SK-N-SH treated with all-trans-retinoic acid at 6 μM for 48 hours (cell line): ENCODE results near the gene SUSD4.
"Not testable (repeated sequence)": the region's sequence is repeated elsewhere in the genome, so short reads cannot be mapped to it uniquely, and the experiment has no call there.

Experiments used
- ARNTL ChIP-seq: fragments of 450-650 bp; formaldehyde crosslinking; IDR thresholded peaks from 2 replicates; pipeline ENCODE4 v1.5.0; 2020; ENCODE audit warnings: low read depth, mild to moderate bottlenecking, moderate library complexity, borderline replicate concordance
- BACH2 ChIP-seq: fragments of 250-450 bp; sonication (Bioruptor Pico); IDR thresholded peaks from 2 replicates; pipeline ENCODE4 v1.9.0; 2021; ENCODE audit warnings: mild to moderate bottlenecking, borderline replicate concordance
- CSDC2 ChIP-seq: fragments of 250-450 bp; sonication (Bioruptor Pico); IDR thresholded peaks from 2 replicates; pipeline ENCODE4 v1.5.0; 2020; ENCODE audit warnings: mild to moderate bottlenecking, moderate library complexity
- GLIS3 ChIP-seq: fragments of 250-450 bp; sonication (Bioruptor Pico); IDR thresholded peaks from 2 replicates; pipeline ENCODE4 v1.5.0; 2020; ENCODE audit warnings: mild to moderate bottlenecking, moderate library complexity
- ISL1 ChIP-seq: fragments of 250-450 bp; sonication (Bioruptor Pico); IDR thresholded peaks from 2 replicates; pipeline ENCODE4 v2.1.2; 2022; ENCODE audit warnings: mild to moderate bottlenecking, moderate library complexity
- OSR1 ChIP-seq: fragments of 250-450 bp; sonication (Bioruptor Pico); IDR thresholded peaks from 2 replicates; pipeline ENCODE4 v1.8.0; 2022; ENCODE audit warnings: moderate library complexity, mild to moderate bottlenecking, inconsistent platforms
- PPARA ChIP-seq: fragments of 250-450 bp; sonication (Bioruptor Pico); IDR thresholded peaks from 2 replicates; pipeline ENCODE4 v1.5.0; 2020; ENCODE audit warnings: mild to moderate bottlenecking, borderline replicate concordance
- RARB ChIP-seq: fragments of 250-450 bp; sonication (Bioruptor Pico); IDR thresholded peaks from 2 replicates; pipeline ENCODE4 v1.8.0; 2021; ENCODE audit warnings: mild to moderate bottlenecking, moderate library complexity
- ZFP3 ChIP-seq: fragments of 250-450 bp; sonication (Bioruptor Pico); IDR thresholded peaks from 2 replicates; pipeline ENCODE4 v1.5.0; 2020; ENCODE audit warnings: mild to moderate bottlenecking, moderate library complexity
- ZFP30 ChIP-seq: fragments of 450-650 bp; formaldehyde crosslinking; IDR thresholded peaks from 2 replicates; pipeline ENCODE4 v1.5.0; 2022; ENCODE audit warnings: mild to moderate bottlenecking, moderate library complexity
- ZNF565 ChIP-seq: fragments of 450-650 bp; formaldehyde crosslinking; conservative IDR thresholded peaks from 2 replicates; pipeline ENCODE4 v1.5.0; 2020; ENCODE audit warnings: low read depth, mild to moderate bottlenecking, moderate library complexity
- TF ChIP-seq, protein P1 (sequence below): fragments of 250-450 bp; sonication (Bioruptor Pico); IDR thresholded peaks from 2 replicates; pipeline ENCODE4 v1.8.0; 2020; ENCODE audit warnings: mild to moderate bottlenecking, moderate library complexity, borderline replicate concordance
- TF ChIP-seq, protein P2 (sequence below): fragments of 250-450 bp; sonication (Bioruptor Pico); IDR thresholded peaks from 2 replicates; pipeline ENCODE4 v1.5.0; 2020; ENCODE audit warnings: mild to moderate bottlenecking, moderate library complexity
- TF ChIP-seq, protein P3 (sequence below): fragments of 250-450 bp; sonication (Bioruptor Pico); IDR thresholded peaks from 2 replicates; pipeline ENCODE4 v1.5.1; 2021; ENCODE audit warnings: mild to moderate bottlenecking, moderate library complexity

DNA sequence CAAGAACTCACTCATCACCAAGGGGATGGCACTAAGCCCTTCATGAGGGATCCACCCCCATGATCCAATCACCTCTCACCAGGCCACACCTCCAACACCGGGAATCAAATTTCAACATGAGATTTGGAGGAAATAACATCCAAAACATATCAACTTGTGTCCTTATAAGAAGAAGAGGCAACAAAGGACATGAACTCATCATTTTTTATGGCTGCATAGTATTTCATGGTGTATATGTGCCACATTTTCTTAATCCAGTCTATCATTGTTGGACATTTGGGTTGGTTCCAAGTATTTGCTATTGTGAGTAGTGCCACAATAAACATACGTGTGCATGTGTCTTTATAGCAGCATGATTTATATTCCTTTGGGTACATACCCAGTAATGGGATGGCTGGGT lies 112.6 kb downstream of the SUSD4 start:
- TF ChIP-seq ZNF565; ZFP30 (CRISPR knock-in tag); GLIS3 (CRISPR knock-in tag); CSDC2 (CRISPR knock-in tag); RARB (CRISPR knock-in tag); BACH2; ISL1 (CRISPR knock-in tag); PPARA (CRISPR knock-in tag); OSR1; ARNTL; ZFP3 (CRISPR knock-in tag): not testable (repeated sequence)
- TF ChIP-seq, protein P1, sequence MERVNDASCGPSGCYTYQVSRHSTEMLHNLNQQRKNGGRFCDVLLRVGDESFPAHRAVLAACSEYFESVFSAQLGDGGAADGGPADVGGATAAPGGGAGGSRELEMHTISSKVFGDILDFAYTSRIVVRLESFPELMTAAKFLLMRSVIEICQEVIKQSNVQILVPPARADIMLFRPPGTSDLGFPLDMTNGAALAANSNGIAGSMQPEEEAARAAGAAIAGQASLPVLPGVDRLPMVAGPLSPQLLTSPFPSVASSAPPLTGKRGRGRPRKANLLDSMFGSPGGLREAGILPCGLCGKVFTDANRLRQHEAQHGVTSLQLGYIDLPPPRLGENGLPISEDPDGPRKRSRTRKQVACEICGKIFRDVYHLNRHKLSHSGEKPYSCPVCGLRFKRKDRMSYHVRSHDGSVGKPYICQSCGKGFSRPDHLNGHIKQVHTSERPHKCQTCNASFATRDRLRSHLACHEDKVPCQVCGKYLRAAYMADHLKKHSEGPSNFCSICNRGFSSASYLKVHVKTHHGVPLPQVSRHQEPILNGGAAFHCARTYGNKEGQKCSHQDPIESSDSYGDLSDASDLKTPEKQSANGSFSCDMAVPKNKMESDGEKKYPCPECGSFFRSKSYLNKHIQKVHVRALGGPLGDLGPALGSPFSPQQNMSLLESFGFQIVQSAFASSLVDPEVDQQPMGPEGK (CRISPR knock-in tag), result not testable (repeated sequence)
- TF ChIP-seq, protein P2, sequence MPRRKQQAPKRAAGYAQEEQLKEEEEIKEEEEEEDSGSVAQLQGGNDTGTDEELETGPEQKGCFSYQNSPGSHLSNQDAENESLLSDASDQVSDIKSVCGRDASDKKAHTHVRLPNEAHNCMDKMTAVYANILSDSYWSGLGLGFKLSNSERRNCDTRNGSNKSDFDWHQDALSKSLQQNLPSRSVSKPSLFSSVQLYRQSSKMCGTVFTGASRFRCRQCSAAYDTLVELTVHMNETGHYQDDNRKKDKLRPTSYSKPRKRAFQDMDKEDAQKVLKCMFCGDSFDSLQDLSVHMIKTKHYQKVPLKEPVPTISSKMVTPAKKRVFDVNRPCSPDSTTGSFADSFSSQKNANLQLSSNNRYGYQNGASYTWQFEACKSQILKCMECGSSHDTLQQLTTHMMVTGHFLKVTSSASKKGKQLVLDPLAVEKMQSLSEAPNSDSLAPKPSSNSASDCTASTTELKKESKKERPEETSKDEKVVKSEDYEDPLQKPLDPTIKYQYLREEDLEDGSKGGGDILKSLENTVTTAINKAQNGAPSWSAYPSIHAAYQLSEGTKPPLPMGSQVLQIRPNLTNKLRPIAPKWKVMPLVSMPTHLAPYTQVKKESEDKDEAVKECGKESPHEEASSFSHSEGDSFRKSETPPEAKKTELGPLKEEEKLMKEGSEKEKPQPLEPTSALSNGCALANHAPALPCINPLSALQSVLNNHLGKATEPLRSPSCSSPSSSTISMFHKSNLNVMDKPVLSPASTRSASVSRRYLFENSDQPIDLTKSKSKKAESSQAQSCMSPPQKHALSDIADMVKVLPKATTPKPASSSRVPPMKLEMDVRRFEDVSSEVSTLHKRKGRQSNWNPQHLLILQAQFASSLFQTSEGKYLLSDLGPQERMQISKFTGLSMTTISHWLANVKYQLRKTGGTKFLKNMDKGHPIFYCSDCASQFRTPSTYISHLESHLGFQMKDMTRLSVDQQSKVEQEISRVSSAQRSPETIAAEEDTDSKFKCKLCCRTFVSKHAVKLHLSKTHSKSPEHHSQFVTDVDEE (CRISPR knock-in tag), result not testable (repeated sequence)
- TF ChIP-seq, protein P3, sequence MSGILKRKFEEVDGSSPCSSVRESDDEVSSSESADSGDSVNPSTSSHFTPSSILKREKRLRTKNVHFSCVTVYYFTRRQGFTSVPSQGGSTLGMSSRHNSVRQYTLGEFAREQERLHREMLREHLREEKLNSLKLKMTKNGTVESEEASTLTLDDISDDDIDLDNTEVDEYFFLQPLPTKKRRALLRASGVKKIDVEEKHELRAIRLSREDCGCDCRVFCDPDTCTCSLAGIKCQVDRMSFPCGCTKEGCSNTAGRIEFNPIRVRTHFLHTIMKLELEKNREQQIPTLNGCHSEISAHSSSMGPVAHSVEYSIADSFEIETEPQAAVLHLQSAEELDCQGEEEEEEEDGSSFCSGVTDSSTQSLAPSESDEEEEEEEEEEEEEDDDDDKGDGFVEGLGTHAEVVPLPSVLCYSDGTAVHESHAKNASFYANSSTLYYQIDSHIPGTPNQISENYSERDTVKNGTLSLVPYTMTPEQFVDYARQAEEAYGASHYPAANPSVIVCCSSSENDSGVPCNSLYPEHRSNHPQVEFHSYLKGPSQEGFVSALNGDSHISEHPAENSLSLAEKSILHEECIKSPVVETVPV (CRISPR knock-in tag), result not testable (repeated sequence)
